ENCODE results near the gene ASXL1. TPM values are rescaled to one million over a fixed set of nuclear protein-coding genes. Genes with fewer than 3 reads are reported as not detected.
"Not testable (repeated sequence)": the region's sequence is repeated elsewhere in the genome, so short reads cannot be mapped to it uniquely, and the experiment has no call there.

The ASXL1 gene
- total and polyA plus RNA-seq, 2 donors from 2014 or later: 16.2 to 71.1 TPM

DNA sequence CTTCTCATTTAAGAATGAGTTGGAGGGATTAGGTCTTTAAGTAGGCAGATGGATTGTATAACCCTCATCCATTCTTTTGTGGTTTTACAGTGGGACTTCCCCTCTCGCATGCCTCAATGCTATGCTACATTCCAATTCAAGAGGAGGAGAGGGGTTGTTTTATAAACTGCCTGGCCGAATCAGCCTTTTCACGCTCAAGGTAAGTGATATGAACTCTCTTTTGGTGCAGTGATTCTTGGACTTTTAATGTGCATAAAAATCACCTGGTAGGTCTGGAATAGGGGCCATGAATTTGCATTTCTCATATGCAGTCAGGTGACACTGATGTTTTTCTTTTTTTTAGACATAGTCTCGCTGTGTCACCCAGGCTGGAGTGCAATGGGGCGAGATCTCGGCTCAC lies 10.8 kb downstream of the ASXL1 start:
- Histone ChIP-seq H3K4me3 (ENCODE audit: low read length in 3 of 3) (no peak overlapping the region), H3K9ac (ENCODE audit: low read length in 3 of 3) (no peak overlapping the region), H3K27me3 (ENCODE audit: control insufficient read depth, insufficient read depth, low read length) (no peaks in the 10 kb centered on the region), H3K36me3 (ENCODE audit: control insufficient read depth in 2 of 3, insufficient read depth in 3 of 3, low read length in 3 of 3) (peaks cover 3 to 5% (median 3%) of the 10 kb centered on the region in 3 donors), H3K9me3 (ENCODE audit: control insufficient read depth in 2 of 3, insufficient read depth in 1 of 3, low read length in 3 of 3) (no peaks in the 10 kb centered on the region), H3K4me1 (ENCODE audit: control insufficient read depth in 2 of 3, insufficient read depth in 2 of 3, low read depth in 1 of 3, low read length in 3 of 3) (peaks cover 0 to 23% (median 2%) of the 10 kb centered on the region in 3 donors), H3K27ac (ENCODE audit: low read depth in 2 of 2, low read length in 2 of 2) (no peak overlapping the region)
- no peak for FAIRE-seq
- DNase-seq: peak in 1 of 5 donors; percentile 44
- intact Hi-C loops (cut with DNase I): no loop called here
- TF ChIP-seq, protein P1, sequence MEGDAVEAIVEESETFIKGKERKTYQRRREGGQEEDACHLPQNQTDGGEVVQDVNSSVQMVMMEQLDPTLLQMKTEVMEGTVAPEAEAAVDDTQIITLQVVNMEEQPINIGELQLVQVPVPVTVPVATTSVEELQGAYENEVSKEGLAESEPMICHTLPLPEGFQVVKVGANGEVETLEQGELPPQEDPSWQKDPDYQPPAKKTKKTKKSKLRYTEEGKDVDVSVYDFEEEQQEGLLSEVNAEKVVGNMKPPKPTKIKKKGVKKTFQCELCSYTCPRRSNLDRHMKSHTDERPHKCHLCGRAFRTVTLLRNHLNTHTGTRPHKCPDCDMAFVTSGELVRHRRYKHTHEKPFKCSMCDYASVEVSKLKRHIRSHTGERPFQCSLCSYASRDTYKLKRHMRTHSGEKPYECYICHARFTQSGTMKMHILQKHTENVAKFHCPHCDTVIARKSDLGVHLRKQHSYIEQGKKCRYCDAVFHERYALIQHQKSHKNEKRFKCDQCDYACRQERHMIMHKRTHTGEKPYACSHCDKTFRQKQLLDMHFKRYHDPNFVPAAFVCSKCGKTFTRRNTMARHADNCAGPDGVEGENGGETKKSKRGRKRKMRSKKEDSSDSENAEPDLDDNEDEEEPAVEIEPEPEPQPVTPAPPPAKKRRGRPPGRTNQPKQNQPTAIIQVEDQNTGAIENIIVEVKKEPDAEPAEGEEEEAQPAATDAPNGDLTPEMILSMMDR (IDR thresholded peaks at IDR 0.05; ENCODE audit: borderline replicate concordance, extremely low read depth, insufficient read depth): no peak

DNA sequence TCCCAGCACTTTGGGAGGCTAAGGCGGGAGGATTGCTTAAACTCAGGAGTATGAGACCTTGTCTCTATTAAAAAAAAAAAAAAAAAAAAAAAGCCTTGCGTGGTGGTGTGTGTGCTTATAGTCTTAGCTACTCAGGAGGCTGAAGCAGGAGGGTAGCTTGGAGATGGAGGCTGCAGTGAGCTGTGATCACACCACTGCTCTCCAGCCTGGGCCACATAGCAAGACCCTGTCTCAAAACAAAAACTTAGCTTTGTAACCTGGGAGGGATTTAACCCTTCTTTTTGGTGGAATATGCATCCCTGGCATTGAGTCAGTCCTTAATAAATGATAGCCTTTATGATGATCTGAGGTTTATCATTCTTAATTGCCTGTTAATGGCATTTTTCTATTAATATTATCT lies 12.8 kb downstream of the ASXL1 start:
- peaks cover 0 to 16% (median 2%) of the 10 kb centered on the region in 3 donors for H3K4me1 ChIP-seq (ENCODE audit: control insufficient read depth in 2 of 3, insufficient read depth in 2 of 3, low read depth in 1 of 3, low read length in 3 of 3)
- no peaks in the 10 kb centered on the region for H3K27me3 ChIP-seq (ENCODE audit: control insufficient read depth, insufficient read depth, low read length)
- FAIRE-seq (no peak), DNase-seq (no peak)
- intact Hi-C loops (cut with DNase I): no loop called here
- H3K4me3 ChIP-seq (ENCODE audit: low read length in 3 of 3): no peak overlapping the region
- H3K9me3 ChIP-seq (ENCODE audit: control insufficient read depth in 2 of 3, insufficient read depth in 1 of 3, low read length in 3 of 3): no peaks in the 10 kb centered on the region
- H3K9ac ChIP-seq (ENCODE audit: low read length in 3 of 3): no peak overlapping the region
- H3K27ac ChIP-seq (ENCODE audit: low read depth in 2 of 2, low read length in 2 of 2): no peak overlapping the region
- TF ChIP-seq, protein P1 (IDR thresholded peaks at IDR 0.05; ENCODE audit: borderline replicate concordance, extremely low read depth, insufficient read depth): no peak
- H3K36me3 ChIP-seq (ENCODE audit: control insufficient read depth in 2 of 3, insufficient read depth in 3 of 3, low read length in 3 of 3): peaks cover 3 to 5% (median 3%) of the 10 kb centered on the region in 3 donors

DNA sequence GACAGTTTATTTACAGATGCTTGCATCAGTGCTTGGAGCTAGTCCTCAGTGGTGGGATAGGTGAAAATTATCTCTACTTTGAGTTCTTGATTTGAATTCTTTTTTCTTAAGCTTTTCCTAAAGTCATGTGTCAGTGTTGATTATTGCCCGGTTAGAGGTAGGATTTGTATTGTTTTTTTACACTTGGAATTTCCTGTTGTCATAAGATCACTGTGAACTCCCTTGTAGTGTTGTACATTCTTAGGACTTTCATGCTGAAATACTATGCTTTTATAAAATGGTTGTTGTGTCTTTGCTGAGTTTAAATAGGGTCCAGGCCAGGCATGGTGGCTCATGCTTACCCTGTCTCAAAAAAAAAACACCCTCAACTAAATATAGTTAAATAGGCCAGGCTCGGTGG lies 20.3 kb downstream of the ASXL1 start:
- H3K36me3 ChIP-seq (ENCODE audit: control insufficient read depth in 2 of 3, insufficient read depth in 3 of 3, low read length in 3 of 3): peaks cover 0 to 2% (median 0%) of the 10 kb centered on the region in 3 donors
- intact Hi-C loops (cut with DNase I): no loop called here
- no peak for FAIRE-seq

DNA sequence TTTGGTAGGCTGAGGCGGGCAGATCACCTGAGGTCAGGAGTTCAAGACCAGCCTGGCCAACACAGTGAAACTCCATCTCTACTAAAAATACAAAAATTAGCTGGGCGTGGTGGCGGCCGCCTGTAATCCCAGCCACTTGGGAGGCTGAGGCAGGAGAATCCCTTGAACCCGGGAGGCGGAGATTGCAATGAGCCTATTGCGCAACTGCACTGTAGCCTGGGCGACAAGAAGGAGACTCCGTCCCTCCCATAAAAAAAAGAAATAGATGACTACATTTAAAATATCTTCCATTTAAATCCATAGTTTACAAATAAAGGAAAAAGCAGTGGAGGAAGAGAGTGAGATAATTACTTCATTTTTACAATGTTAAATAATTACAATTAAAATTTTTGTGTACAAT lies 21.9 kb downstream of the ASXL1 start:
- H3K4me1 ChIP-seq (ENCODE audit: control insufficient read depth in 2 of 3, insufficient read depth in 2 of 3, low read depth in 1 of 3, low read length in 3 of 3); H3K4me3 ChIP-seq (ENCODE audit: low read length in 3 of 3); FAIRE-seq; H3K9me3 ChIP-seq (ENCODE audit: control insufficient read depth in 2 of 3, insufficient read depth in 1 of 3, low read length in 3 of 3); DNase-seq; intact Hi-C loops (cut with DNase I); H3K27ac ChIP-seq (ENCODE audit: low read depth in 2 of 2, low read length in 2 of 2); H3K36me3 ChIP-seq (ENCODE audit: control insufficient read depth in 2 of 3, insufficient read depth in 3 of 3, low read length in 3 of 3); H3K27me3 ChIP-seq (ENCODE audit: control insufficient read depth, insufficient read depth, low read length); H3K9ac ChIP-seq (ENCODE audit: low read length in 3 of 3): not testable (repeated sequence)

More for the DNA sequence above, 20.3 kb downstream of the ASXL1 start:
- Histone ChIP-seq H3K9ac (ENCODE audit: low read length in 3 of 3) (no peak overlapping the region), H3K9me3 (ENCODE audit: control insufficient read depth in 2 of 3, insufficient read depth in 1 of 3, low read length in 3 of 3) (no peaks in the 10 kb centered on the region), H3K4me1 (ENCODE audit: control insufficient read depth in 2 of 3, insufficient read depth in 2 of 3, low read depth in 1 of 3, low read length in 3 of 3) (no peaks in the 10 kb centered on the region), H3K27me3 (ENCODE audit: control insufficient read depth, insufficient read depth, low read length) (no peaks in the 10 kb centered on the region), H3K27ac (ENCODE audit: low read depth in 2 of 2, low read length in 2 of 2) (peak overlapping the region in 1 of 2 donors; percentile 32), H3K4me3 (ENCODE audit: low read length in 3 of 3) (no peak overlapping the region)
- TF ChIP-seq, protein P1 (IDR thresholded peaks at IDR 0.05; ENCODE audit: borderline replicate concordance, extremely low read depth, insufficient read depth): no peak
- DNase-seq: no peak
